ENCODE results near the gene SAMD4A.
"Not testable (repeated sequence)": the region's sequence is repeated elsewhere in the genome, so short reads cannot be mapped to it uniquely, and the experiment has no call there.

The SAMD4A gene

GRCh38 chr14:54735424-54735823 is 168.5 kb downstream of the SAMD4A start:
- DNase-seq (ENCODE audit: low read depth) = no peak

- DNase-seq (ENCODE audit: low read depth) = no peak
Observed at GRCh38 chr14:54737132-54737711, 170.3 kb downstream of the SAMD4A start.

- no peak for DNase-seq (ENCODE audit: low read depth)
Observed at GRCh38 chr14:54738009-54738408, 171.1 kb downstream of the SAMD4A start.

GRCh38 chr14:54739514-54739913 is 172.6 kb downstream of the SAMD4A start:
- no peak for DNase-seq (ENCODE audit: low read depth)

- no peak for DNase-seq (ENCODE audit: low read depth)
Observed at GRCh38 chr14:54742492-54743350, 175.8 kb downstream of the SAMD4A start.

GRCh38 chr14:54743382-54743781 is 176.5 kb downstream of the SAMD4A start:
- DNase-seq (ENCODE audit: low read depth) = no peak

- DNase-seq (ENCODE audit: low read depth) = no peak
Observed at GRCh38 chr14:54746019-54746418, 179.1 kb downstream of the SAMD4A start.

GRCh38 chr14:54747616-54748015 is 180.7 kb downstream of the SAMD4A start:
- DNase-seq (ENCODE audit: low read depth) = no peak

GRCh38 chr14:54749180-54749579 is 182.3 kb downstream of the SAMD4A start:
- no peak for DNase-seq (ENCODE audit: low read depth)

- no peak for DNase-seq (ENCODE audit: low read depth)
Observed at GRCh38 chr14:54749727-54750126, 182.8 kb downstream of the SAMD4A start.

GRCh38 chr14:54752611-54753010 is 185.7 kb downstream of the SAMD4A start:
- DNase-seq (ENCODE audit: low read depth) = not testable (repeated sequence)

- DNase-seq (ENCODE audit: low read depth) = not testable (repeated sequence)
Observed at GRCh38 chr14:54753396-54753795, 186.5 kb downstream of the SAMD4A start.

GRCh38 chr14:54754116-54754622 is 187.2 kb downstream of the SAMD4A start:
- DNase-seq (ENCODE audit: low read depth) = no peak

- no peak for DNase-seq (ENCODE audit: low read depth)
Observed at GRCh38 chr14:54754623-54755386, 187.9 kb downstream of the SAMD4A start.

GRCh38 chr14:54756656-54757392 is 189.9 kb downstream of the SAMD4A start:
- no peak for DNase-seq (ENCODE audit: low read depth)

GRCh38 chr14:54758041-54758440 is 191.1 kb downstream of the SAMD4A start:
- no peak for DNase-seq (ENCODE audit: low read depth)

- no peak for DNase-seq (ENCODE audit: low read depth)
Observed at GRCh38 chr14:54759982-54760585, 193.2 kb downstream of the SAMD4A start.

- no peak for DNase-seq (ENCODE audit: low read depth)
Observed at GRCh38 chr14:54760866-54761575, 194.1 kb downstream of the SAMD4A start.

- no peak for DNase-seq (ENCODE audit: low read depth)
Observed at GRCh38 chr14:54761835-54762234, 194.9 kb downstream of the SAMD4A start.

GRCh38 chr14:54762296-54762695 is 195.4 kb downstream of the SAMD4A start:
- DNase-seq (ENCODE audit: low read depth) = no peak

- DNase-seq (ENCODE audit: low read depth) = no peak
Observed at GRCh38 chr14:54763761-54764160, 196.8 kb downstream of the SAMD4A start.
